ENCODE measurements around the gene UGCG. TPM values are rescaled to one million over a fixed set of nuclear protein-coding genes. Genes with fewer than 3 reads are reported as not detected.

UGCG gene
- total RNA-seq, 1 experiment from 2014 or later: 46.0 TPM

DNA sequence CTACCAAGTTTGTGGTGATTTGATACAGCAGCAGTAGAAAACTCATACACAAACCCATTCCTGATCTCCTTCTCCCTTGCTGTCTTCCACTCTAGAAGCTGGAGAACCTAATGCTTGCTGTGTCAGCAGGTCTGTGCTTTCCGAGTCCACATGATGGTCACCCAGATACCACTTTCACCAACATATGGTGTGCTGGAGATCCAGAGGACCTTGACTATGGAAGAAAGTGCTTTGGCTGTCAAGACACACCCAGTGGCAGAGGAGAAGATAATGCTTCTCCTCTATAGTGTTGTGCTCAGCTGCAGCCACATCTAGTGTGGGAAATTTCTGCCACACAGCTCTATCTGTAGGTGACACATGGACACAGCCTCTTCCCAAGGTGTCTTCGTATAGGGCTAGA lies 67.4 kb downstream of the UGCG start:
- Histone ChIP-seq H3K4me1 (ENCODE audit: control insufficient read depth, insufficient read depth, low read length) (peaks cover 33% of the 10 kb centered on the region), H3K27ac (ENCODE audit: low read length) (peak overlapping the region; percentile 25; the same call in 1 of the 2 replicates), H3K36me3 (ENCODE audit: control insufficient read depth, insufficient read depth, low read length) (no peaks in the 10 kb centered on the region), H3K4me3 (ENCODE audit: low read depth in 2 of 2, low read length in 2 of 2) (no peak overlapping the region), H3K27me3 (ENCODE audit: control insufficient read depth, insufficient read depth, low read length) (no peaks in the 10 kb centered on the region), H3K9me3 (ENCODE audit: control insufficient read depth, insufficient read depth, low read depth, low read length) (no peaks in the 10 kb centered on the region)
- intact Hi-C loops (cut with micrococcal nuclease; ENCODE audit: unreplicated experiment) (no loop called here), in situ Hi-C loops (cut with HindIII; ENCODE audit: low pct_unique_long_range_greater_than_20kb, low sequenced_read_pairs) (no loop called here)
- ATAC-seq: no peak
- no peak for DNase-seq (ENCODE audit: low read depth, low spot score)
- no TSS peak for BruUV-seq (replicated peaks)
- CTCF ChIA-PET: no interaction called here
- POLR2A ChIA-PET: interaction anchor here (0.6 to 0.7 kb wide), 2 partner anchors 13 to 145 kb away, joined by 7 read pairs; no protein-coding TSS in a partner anchor
- TF ChIP-seq, protein P1, sequence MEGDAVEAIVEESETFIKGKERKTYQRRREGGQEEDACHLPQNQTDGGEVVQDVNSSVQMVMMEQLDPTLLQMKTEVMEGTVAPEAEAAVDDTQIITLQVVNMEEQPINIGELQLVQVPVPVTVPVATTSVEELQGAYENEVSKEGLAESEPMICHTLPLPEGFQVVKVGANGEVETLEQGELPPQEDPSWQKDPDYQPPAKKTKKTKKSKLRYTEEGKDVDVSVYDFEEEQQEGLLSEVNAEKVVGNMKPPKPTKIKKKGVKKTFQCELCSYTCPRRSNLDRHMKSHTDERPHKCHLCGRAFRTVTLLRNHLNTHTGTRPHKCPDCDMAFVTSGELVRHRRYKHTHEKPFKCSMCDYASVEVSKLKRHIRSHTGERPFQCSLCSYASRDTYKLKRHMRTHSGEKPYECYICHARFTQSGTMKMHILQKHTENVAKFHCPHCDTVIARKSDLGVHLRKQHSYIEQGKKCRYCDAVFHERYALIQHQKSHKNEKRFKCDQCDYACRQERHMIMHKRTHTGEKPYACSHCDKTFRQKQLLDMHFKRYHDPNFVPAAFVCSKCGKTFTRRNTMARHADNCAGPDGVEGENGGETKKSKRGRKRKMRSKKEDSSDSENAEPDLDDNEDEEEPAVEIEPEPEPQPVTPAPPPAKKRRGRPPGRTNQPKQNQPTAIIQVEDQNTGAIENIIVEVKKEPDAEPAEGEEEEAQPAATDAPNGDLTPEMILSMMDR (IDR thresholded peaks at IDR 0.05): no peak
- TF ChIP-seq, protein P2, sequence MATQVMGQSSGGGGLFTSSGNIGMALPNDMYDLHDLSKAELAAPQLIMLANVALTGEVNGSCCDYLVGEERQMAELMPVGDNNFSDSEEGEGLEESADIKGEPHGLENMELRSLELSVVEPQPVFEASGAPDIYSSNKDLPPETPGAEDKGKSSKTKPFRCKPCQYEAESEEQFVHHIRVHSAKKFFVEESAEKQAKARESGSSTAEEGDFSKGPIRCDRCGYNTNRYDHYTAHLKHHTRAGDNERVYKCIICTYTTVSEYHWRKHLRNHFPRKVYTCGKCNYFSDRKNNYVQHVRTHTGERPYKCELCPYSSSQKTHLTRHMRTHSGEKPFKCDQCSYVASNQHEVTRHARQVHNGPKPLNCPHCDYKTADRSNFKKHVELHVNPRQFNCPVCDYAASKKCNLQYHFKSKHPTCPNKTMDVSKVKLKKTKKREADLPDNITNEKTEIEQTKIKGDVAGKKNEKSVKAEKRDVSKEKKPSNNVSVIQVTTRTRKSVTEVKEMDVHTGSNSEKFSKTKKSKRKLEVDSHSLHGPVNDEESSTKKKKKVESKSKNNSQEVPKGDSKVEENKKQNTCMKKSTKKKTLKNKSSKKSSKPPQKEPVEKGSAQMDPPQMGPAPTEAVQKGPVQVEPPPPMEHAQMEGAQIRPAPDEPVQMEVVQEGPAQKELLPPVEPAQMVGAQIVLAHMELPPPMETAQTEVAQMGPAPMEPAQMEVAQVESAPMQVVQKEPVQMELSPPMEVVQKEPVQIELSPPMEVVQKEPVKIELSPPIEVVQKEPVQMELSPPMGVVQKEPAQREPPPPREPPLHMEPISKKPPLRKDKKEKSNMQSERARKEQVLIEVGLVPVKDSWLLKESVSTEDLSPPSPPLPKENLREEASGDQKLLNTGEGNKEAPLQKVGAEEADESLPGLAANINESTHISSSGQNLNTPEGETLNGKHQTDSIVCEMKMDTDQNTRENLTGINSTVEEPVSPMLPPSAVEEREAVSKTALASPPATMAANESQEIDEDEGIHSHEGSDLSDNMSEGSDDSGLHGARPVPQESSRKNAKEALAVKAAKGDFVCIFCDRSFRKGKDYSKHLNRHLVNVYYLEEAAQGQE (IDR thresholded peaks at IDR 0.05; ENCODE audit: insufficient read depth in 1 of 2, low read depth in 2 of 2, low read length in 1 of 2): no peak
- TF ChIP-seq SIN3A (IDR thresholded peaks at IDR 0.05; ENCODE audit: borderline replicate concordance, insufficient read depth, low read depth, low read length) (no peak), POLR2AphosphoS5 (IDR thresholded peaks at IDR 0.05; ENCODE audit: low read depth, low read length) (no peak), TCF7L2 (IDR thresholded peaks at IDR 0.05; ENCODE audit: low read depth, low read length) (no peak)

DNA sequence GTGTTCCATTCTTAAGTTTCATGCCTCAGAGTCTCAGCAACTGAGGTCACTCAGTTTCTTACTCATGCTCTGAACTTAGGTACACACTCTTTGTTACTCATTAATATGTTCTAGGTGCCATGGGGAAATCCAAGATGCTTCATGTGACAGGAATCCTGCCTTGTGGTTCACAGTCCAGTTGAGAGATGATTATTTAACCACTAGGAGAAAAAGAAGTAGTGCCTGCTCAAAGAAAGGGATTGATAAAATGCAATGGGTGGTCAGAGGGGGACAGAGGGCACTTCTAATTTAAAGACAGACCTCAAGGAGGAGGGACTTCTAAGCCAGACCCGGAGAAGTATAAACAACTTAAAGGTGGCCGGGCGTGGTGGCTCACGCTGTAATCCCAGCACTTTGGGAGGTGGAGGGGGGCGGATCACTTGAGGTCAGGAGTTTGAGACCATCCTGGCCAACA lies 69.0 kb downstream of the UGCG start:
- no peaks in the 10 kb centered on the region for H3K36me3 ChIP-seq (ENCODE audit: control insufficient read depth, insufficient read depth, low read length)
- peaks cover 20% of the 10 kb centered on the region for H3K4me1 ChIP-seq (ENCODE audit: control insufficient read depth, insufficient read depth, low read length)
- CTCF ChIA-PET: no interaction called here
- H3K27ac ChIP-seq (ENCODE audit: low read length): peak overlapping the region; percentile 78
- no peaks in the 10 kb centered on the region for H3K27me3 ChIP-seq (ENCODE audit: control insufficient read depth, insufficient read depth, low read length)
- DNase-seq (ENCODE audit: low read depth, low spot score) (peak; percentile 83), ATAC-seq (peak; percentile 72)
- no peaks in the 10 kb centered on the region for H3K9me3 ChIP-seq (ENCODE audit: control insufficient read depth, insufficient read depth, low read depth, low read length)
- intact Hi-C loops (cut with micrococcal nuclease; ENCODE audit: unreplicated experiment) (no loop called here), in situ Hi-C loops (cut with HindIII; ENCODE audit: low pct_unique_long_range_greater_than_20kb, low sequenced_read_pairs) (no loop called here)
- H3K4me3 ChIP-seq (ENCODE audit: low read depth in 2 of 2, low read length in 2 of 2): no peak overlapping the region
- POLR2A ChIA-PET: no interaction called here
- BruUV-seq (replicated peaks): no TSS peak
- TF ChIP-seq TCF7L2 (IDR thresholded peaks at IDR 0.05; ENCODE audit: low read depth, low read length) (no peak), POLR2AphosphoS5 (IDR thresholded peaks at IDR 0.05; ENCODE audit: low read depth, low read length) (no peak), SIN3A (IDR thresholded peaks at IDR 0.05; ENCODE audit: borderline replicate concordance, insufficient read depth, low read depth, low read length) (no peak)
- TF ChIP-seq, protein P1 (IDR thresholded peaks at IDR 0.05): no peak
- TF ChIP-seq, protein P2 (IDR thresholded peaks at IDR 0.05; ENCODE audit: insufficient read depth in 1 of 2, low read depth in 2 of 2, low read length in 1 of 2): no peak
